ENCODE measurements around the gene RPL38.

RPL38 gene

DNA sequence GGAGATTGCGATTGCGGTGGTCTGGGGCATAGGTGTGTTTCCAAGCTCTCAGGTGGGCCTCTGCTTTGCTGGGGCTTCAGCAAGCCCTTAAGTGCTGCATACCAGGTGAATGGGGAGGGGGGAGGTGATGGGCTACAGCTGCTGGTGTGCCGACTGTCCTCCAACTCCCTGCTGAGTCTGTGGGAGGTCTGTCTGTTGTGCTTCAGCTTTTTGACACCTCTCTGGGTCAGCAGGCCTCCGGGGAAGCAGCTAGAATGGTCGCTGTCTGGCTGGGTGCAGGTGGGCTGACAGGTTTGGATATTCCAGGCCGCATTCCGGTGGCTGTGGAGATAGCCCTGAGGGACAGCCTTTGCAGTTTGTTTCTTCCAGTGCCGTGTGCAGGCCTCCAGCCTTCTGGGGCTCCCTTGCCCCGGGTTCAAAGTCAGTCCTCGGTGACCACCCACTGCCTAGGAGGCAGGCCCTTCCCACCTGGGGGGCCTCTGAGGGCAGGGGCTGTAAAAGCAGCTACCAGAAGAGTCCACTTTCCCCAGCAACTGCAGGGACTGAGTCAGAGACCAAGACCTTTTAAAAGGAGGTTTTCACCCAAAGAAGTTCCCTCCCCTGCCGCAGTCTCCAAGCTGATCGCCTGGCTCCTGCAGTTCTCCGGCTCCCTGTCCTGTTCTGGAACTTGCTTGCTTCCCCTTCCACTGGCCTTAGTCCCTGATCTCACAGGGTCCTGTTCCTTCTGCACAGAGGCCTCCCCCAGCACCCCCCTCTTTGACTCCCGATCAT is 7.8 kb downstream of the RPL38 start:
- DNase-seq (ENCODE audit: low read depth), result no peak

DNA sequence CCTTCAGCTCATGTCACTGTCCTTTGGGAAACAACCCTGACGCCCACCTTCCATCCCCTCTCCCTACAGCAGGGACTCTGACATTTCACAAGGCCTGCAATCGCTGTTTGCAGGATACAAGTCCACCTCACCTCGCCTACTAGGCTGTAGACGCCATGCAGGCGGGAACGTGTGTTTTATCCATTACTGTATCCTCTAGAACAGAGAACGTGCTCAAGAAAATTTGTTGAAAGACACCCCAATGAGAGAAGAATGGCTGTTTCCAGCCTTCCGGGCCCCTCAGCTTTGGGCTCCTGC is 8.4 kb downstream of the RPL38 start:
- no peak for DNase-seq (ENCODE audit: low read depth)

DNA sequence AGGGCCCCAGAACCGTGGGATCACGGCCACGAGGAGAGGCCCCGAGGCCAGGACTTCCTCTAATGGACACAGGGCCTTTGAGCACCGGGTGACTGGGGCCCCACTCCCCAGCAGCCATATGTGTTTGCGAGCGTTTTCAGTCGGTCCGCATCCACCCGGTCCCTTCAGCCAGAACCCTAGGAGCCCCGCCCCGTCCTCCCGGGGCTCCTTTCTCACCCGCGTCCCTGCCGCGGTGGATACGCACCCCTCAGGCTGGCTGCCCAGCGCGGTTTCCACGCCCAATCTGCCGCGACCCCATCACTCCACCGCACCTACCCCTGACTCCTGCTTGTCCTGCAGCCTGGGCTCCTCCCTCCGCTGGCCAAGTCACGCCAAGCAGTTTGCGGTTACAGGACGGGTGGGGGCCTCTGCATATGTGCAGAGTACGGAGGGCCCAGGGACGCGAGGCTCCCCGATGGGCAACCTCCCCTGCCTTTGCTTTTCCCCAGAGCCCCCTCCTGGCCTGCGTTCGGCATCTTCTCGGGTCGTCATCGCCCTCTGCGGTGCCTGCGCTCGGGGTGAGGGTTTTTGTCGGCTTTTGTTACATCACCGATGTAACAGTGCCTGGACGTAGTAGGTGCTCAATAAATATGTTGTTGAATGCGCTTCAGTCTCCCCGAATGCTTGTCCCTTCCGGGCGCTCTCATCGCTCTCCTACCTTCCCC is 8.9 kb downstream of the RPL38 start:
- DNase-seq (ENCODE audit: low read depth), result no peak

GRCh38 chr17:74212913-74213791 is 9.7 kb downstream of the RPL38 start, which contains the start of gene TTYH2:
TTYH2 (plus strand) TSS chr17:74213571; CDS start chr17:74213588, 17 bp downstream.
- no peak for DNase-seq (ENCODE audit: low read depth)

GRCh38 chr17:74213861-74214391 is 10.4 kb downstream of the RPL38 start:
- DNase-seq (ENCODE audit: low read depth), result no peak

DNA sequence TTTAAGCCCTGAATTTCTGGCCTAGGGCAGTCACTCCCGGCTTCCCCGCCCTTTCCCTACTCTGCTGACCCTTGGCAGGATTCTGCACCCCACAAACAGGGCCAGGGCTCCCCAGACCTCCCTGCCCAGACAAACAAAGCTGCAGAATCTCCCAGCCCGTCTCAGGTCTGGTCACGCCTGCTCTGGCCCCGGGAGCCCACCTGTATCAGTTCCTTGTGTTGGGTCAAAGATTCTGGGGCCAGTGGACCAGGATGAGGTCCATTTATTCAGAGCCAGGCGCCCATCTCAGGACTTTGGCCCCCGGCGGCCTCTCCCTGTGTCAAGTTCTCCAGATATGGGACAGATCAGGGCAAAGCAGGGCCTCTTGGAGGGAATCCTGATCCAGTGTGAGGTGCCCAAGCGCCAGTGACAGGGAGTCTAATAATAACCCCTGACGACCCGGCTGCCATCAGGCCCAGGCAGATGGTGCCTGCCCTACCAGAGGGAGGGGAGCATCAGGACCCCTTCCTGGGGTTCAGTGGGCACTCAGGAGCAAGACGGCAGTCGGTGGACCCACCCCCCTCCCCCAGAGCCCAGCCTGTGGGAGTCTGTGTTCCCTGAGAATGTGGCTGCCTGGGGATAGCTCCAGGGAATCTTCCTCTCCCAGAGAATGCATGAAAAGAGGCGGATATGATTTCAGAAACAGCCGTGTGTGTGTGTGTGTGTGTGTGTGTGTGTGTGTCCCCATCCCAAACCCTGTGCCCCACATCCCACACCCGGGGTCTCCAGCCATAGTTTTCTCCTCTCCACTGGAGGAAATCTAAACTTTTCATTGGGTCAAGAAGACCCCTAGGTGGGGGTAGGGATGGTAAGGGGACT is 11.2 kb downstream of the RPL38 start:
- no peak for DNase-seq (ENCODE audit: low read depth)

GRCh38 chr17:74215342-74215727 is 11.9 kb downstream of the RPL38 start:
- no peak for DNase-seq (ENCODE audit: low read depth)

DNA sequence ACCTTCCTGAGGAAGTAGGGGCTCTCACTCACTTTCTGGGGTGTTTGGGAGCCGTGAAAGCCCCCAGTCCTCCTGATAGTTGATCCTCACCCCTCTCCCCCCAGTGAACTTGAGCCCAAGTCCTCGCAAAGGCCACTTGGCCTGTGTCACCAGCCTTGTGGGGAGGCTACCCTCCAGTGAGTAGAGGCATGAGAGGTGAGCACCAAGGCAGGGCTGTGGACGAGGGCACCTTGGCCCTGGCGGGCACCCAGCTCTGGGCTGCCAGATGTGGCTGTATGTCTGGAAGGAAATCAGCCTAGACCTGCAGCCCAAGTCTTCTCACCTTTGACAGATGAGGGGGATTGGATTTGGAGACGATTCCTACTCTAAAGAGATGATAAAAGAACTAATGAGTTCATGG is 13.0 kb downstream of the RPL38 start:
- no peak for DNase-seq (ENCODE audit: low read depth)

GRCh38 chr17:74217037-74217730 is 13.7 kb downstream of the RPL38 start:
- no peak for DNase-seq (ENCODE audit: low read depth)

DNA sequence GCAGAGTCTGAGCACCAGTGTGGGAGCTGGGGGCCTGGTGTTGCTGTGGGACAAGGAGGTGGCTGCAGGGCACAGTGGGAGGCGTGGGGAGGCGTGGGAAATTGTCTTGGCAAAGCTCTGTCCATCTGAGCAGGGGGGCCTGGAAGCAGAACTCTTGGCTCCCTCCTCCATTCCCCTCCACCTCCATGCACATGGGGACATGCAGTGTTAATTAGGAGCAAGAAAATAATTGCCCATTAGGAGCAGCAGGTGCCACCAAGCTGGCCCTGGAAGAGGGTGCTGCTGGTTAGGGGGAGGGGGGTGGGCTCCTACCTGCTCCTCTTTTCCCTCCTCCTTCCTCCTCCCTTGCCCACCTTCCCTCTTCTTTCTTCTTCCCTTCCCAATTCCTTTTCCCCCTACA is 14.4 kb downstream of the RPL38 start:
- no peak for DNase-seq (ENCODE audit: low read depth)

- no peak for DNase-seq (ENCODE audit: low read depth)
These were observed 15.0 kb downstream of the RPL38 start for GRCh38 chr17:74218436-74218835.

- no peak for DNase-seq (ENCODE audit: low read depth)
These were observed 16.2 kb downstream of the RPL38 start for GRCh38 chr17:74219576-74220133.

GRCh38 chr17:74220219-74220618 is 16.7 kb downstream of the RPL38 start:
- no peak for DNase-seq (ENCODE audit: low read depth)

- DNase-seq (ENCODE audit: low read depth), result no peak
These were observed 17.7 kb downstream of the RPL38 start for GRCh38 chr17:74220946-74221818.

GRCh38 chr17:74222399-74222798 is 18.9 kb downstream of the RPL38 start:
- DNase-seq (ENCODE audit: low read depth), result no peak

GRCh38 chr17:74223901-74224300 is 20.4 kb downstream of the RPL38 start:
- no peak for DNase-seq (ENCODE audit: low read depth)

GRCh38 chr17:74224959-74225725 is 21.7 kb downstream of the RPL38 start:
- no peak for DNase-seq (ENCODE audit: low read depth)

DNA sequence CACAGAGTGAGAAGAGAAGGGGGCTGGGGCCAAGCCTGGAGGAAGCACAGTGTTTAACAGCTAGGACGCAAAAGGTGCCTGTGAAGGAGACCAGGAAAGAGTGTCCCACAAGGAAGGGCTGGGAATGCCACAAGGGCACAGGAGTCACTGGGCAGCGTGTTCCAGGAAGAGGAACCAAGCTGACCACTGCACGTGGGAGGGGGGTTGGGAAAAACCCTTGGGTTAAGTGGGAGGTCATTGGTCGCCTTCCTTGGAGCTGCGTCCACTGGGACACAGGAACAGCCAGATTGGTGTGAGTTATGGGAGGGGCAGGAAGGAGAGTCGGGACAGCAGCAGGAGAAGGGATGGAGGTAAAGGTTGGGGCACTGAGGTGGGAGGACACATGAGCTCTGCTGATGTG is 22.8 kb downstream of the RPL38 start:
- no peak for DNase-seq (ENCODE audit: low read depth)

Data from stimulated activated CD8-positive, alpha-beta memory T cell treated with anti-CD3 and anti-CD28 coated beads, Interleukin-7, amount 100 ng/mL, for 24 hours (primary cell).